Upper lobe of right lung (tissue), 1 donor: ENCODE data around the gene SMPX. TPM values are rescaled to one million over a fixed set of nuclear protein-coding genes. Genes with fewer than 3 reads are reported as not detected.

Experiments used
- ATAC-seq: fragments of 200-7000 bp; cut with Tn5 transposase; one replicate; pipeline ENCODE4 v1.9.1; 2020; ENCODE audit warnings: mild to moderate bottlenecking, moderate library complexity
- DNase-seq: peaks from one replicate; pipeline ENCODE4 v3.0.0-alpha.2; 2020
- H3K27ac ChIP-seq: fragments of 200-600 bp; one replicate; pipeline ENCODE4 v1.8.0; 2022
- H3K27me3 ChIP-seq: fragments of 200-600 bp; one replicate; pipeline ENCODE4 v1.8.0; 2022; ENCODE audit warnings: mild to moderate bottlenecking
- H3K36me3 ChIP-seq: fragments of 200-600 bp; one replicate; pipeline ENCODE4 v1.8.0; 2022
- H3K4me1 ChIP-seq: fragments of 200-600 bp; one replicate; pipeline ENCODE4 v1.8.0; 2022
- H3K4me3 ChIP-seq: fragments of 200-600 bp; one replicate; pipeline ENCODE4 v1.8.0; 2022; ENCODE audit warnings: mild to moderate bottlenecking
- H3K9me3 ChIP-seq: fragments of 200-600 bp; one replicate; pipeline ENCODE4 v1.8.0; 2022
- CTCF ChIP-seq: fragments of 200-600 bp; IDR thresholded peaks from one replicate; pipeline ENCODE4 v1.8.0; 2022; ENCODE audit warnings: antibody characterized with exemption
- intact Hi-C: fragments of 100-400 bp; cut with DNase I; formaldehyde crosslinking; loops from one replicate; pipeline ENCODE4 v1.11.0; 2022
- total RNA-seq: library from RNA; stranded (reverse); fragmentation: NEBNext Ultra II Directional; extraction: Animal tissue kit (Norgen Biotek cat#: 25700); gene quantifications from one replicate; pipeline ENCODE4 v1.2.1, GENCODE V29; 2021
- donor health status: DM: no; HTN: yes; CAD: no; lungs with severe emphysema.

Gene SMPX
- total RNA-seq, 1 donor from 2014 or later: not detected

- ATAC-seq (no peak), DNase-seq (no peak)
- TF ChIP-seq CTCF: no peak
- Histone ChIP-seq H3K9me3 (no peaks in the 10 kb centered on the region), H3K36me3 (no peaks in the 10 kb centered on the region), H3K27me3 (no peaks in the 10 kb centered on the region), H3K27ac (no peak overlapping the region), H3K4me3 (no peak overlapping the region), H3K4me1 (no peaks in the 10 kb centered on the region)
- intact Hi-C loops: no loop called here
Observed at GRCh38 chrX:21718575-21718974, 39.3 kb downstream of the SMPX start.

GRCh38 chrX:21717802-21718201, 40.1 kb downstream of the SMPX start:
- TF ChIP-seq CTCF: no peak
- ATAC-seq (no peak), DNase-seq (no peak)
- H3K9me3 ChIP-seq: no peaks in the 10 kb centered on the region
- H3K4me3 ChIP-seq: no peak overlapping the region
- H3K27me3 ChIP-seq: no peaks in the 10 kb centered on the region
- no peak overlapping the region for H3K27ac ChIP-seq
- H3K4me1 ChIP-seq: no peaks in the 10 kb centered on the region
- intact Hi-C loops: no loop called here
- no peaks in the 10 kb centered on the region for H3K36me3 ChIP-seq

DNA sequence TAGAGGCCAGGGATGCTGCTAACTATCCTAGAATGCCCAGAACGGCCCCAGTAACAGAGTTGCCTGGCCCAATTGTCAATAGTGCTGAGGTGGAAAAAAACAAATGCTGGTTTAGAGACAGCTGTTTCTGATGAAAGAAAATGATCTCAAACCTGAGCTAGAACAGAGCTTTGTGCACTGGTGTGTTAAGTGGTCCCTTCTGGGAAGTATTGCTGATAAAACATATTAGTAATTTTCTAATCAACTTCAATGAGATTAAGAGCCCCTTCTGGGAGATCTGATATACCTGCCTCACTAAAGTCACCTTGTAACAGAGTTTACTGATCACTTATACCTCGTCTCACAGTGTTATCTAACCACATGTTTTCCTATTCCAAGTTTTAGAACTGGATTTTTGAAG, 42.1 kb downstream of the SMPX start:
- Histone ChIP-seq H3K27me3 (no peaks in the 10 kb centered on the region), H3K27ac (no peak overlapping the region), H3K4me1 (no peaks in the 10 kb centered on the region), H3K4me3 (no peak overlapping the region), H3K9me3 (no peaks in the 10 kb centered on the region), H3K36me3 (no peaks in the 10 kb centered on the region)
- no peak for TF ChIP-seq CTCF
- ATAC-seq: no peak
- DNase-seq: no peak
- intact Hi-C loops: no loop called here

- Histone ChIP-seq H3K27ac (no peak overlapping the region), H3K4me1 (no peaks in the 10 kb centered on the region), H3K9me3 (no peaks in the 10 kb centered on the region), H3K4me3 (no peak overlapping the region), H3K27me3 (no peaks in the 10 kb centered on the region), H3K36me3 (no peaks in the 10 kb centered on the region)
- TF ChIP-seq CTCF: no peak
- intact Hi-C loops: no loop called here
- DNase-seq (no peak), ATAC-seq (no peak)
Observed at GRCh38 chrX:21715337-21715736, 42.6 kb downstream of the SMPX start.

DNA sequence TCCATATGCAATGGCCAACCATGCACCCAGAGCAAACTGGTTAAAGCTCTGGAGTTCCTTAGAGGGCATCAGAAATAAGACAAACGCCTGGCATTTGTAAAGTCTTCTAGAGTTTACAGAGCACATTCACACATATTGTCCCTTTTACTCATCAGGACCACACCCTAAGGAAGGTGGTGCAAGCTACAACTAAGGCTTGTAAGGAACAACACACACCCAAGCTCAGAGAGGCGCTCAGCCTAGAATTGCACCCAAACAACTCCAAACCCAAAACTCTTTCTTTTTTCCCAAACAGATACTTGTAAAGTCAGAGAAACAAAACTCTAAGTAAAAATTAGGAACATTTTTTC, 46.1 kb downstream of the SMPX start:
- Histone ChIP-seq H3K27me3 (no peaks in the 10 kb centered on the region), H3K27ac (no peak overlapping the region), H3K9me3 (no peaks in the 10 kb centered on the region), H3K36me3 (no peaks in the 10 kb centered on the region), H3K4me1 (no peaks in the 10 kb centered on the region), H3K4me3 (no peak overlapping the region)
- ATAC-seq: no peak
- no peak for TF ChIP-seq CTCF
- intact Hi-C loops: no loop called here
- no peak for DNase-seq

DNA sequence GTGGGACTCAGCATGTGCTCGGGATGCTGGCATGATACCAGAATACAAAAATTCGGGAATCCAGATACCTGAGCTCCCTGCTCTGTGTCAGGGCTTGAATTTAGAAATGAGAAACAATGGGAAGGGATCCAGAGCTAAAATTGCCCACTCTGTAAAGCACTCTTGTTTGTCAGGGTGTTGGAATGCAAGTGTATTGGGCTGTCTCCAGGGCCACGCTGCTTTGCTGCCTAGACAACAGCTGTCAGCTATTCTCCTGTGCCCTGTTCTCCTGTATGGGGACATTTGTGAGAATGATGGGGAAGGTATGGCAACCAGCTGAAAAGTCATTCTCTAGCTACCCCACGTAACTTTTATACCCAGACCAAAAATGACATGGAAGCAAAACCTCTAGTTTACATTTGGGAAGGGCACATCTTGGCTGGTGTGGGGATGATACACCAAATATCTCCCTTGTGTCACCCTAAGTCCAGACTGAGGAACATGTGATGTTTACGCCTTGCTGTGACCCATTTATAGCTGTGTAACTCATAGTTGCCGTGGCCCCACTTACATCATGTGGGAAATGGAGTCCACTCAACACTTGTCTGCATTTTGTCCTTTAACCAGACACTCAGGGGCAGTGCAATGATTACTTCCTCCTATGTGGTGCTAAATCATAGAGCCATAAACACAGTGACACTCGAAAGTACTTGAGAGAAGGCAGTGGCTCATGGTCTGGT, 46.6 kb downstream of the SMPX start:
- DNase-seq (no peak), ATAC-seq (no peak)
- Histone ChIP-seq H3K27me3 (no peaks in the 10 kb centered on the region), H3K4me3 (no peak overlapping the region), H3K36me3 (no peaks in the 10 kb centered on the region), H3K9me3 (no peaks in the 10 kb centered on the region), H3K27ac (no peak overlapping the region), H3K4me1 (no peaks in the 10 kb centered on the region)
- intact Hi-C loops: no loop called here
- TF ChIP-seq CTCF: no peak
